ENCODE data around the gene CLDN15.
"Not testable (repeated sequence)": the region's sequence is repeated elsewhere in the genome, so short reads cannot be mapped to it uniquely, and the experiment has no call there.

CLDN15 gene

GRCh38 chr7:101265622-101266516 lies 28.3 kb upstream of the CLDN15 start:
- no peak overlapping the region for H3K27ac ChIP-seq (ENCODE audit: low read depth, low read length, severe bottlenecking)
- no peak overlapping the region for H3K4me3 ChIP-seq (ENCODE audit: extremely low read depth, insufficient read depth, low read length, poor library complexity, severe bottlenecking)
- no peaks in the 10 kb centered on the region for H3K9me3 ChIP-seq (ENCODE audit: control insufficient read depth, low read length)
- WGBS, 2 experiments (ENCODE audit: insufficient coverage in 2 of 2): 88 to 92% methylated on average over 15 of the region's 17 CpGs
- H3K4me1 ChIP-seq (ENCODE audit: control insufficient read depth, insufficient read depth, low read length, poor library complexity, severe bottlenecking): no peaks in the 10 kb centered on the region
- no peaks in the 10 kb centered on the region for H3K36me3 ChIP-seq (ENCODE audit: control insufficient read depth, insufficient read depth, low read length)

- H3K9me3 ChIP-seq (ENCODE audit: control insufficient read depth, low read length); H3K4me1 ChIP-seq (ENCODE audit: control insufficient read depth, insufficient read depth, low read length, poor library complexity, severe bottlenecking); H3K36me3 ChIP-seq (ENCODE audit: control insufficient read depth, insufficient read depth, low read length); H3K27ac ChIP-seq (ENCODE audit: low read depth, low read length, severe bottlenecking); H3K4me3 ChIP-seq (ENCODE audit: extremely low read depth, insufficient read depth, low read length, poor library complexity, severe bottlenecking): not testable (repeated sequence)
- WGBS, 2 experiments (ENCODE audit: insufficient coverage in 2 of 2): 77 to 100% methylated on average over 1 to 4 of the region's 6 CpGs
These were observed 26.6 kb upstream of the CLDN15 start for GRCh38 chr7:101264102-101264706.

GRCh38 chr7:101258243-101258731 lies 20.7 kb upstream of the CLDN15 start:
- WGBS, 2 experiments (ENCODE audit: insufficient coverage in 2 of 2): 88 to 91% methylated on average over 5 of the region's 7 CpGs
- Histone ChIP-seq H3K36me3 (ENCODE audit: control insufficient read depth, insufficient read depth, low read length) (no peaks in the 10 kb centered on the region), H3K4me3 (ENCODE audit: extremely low read depth, insufficient read depth, low read length, poor library complexity, severe bottlenecking) (no peak overlapping the region)

GRCh38 chr7:101255796-101256195 lies 18.2 kb upstream of the CLDN15 start:
- H3K36me3 ChIP-seq (ENCODE audit: control insufficient read depth, insufficient read depth, low read length): peaks cover 4% of the 10 kb centered on the region
- no peak overlapping the region for H3K27ac ChIP-seq (ENCODE audit: low read depth, low read length, severe bottlenecking)
- H3K4me1 ChIP-seq (ENCODE audit: control insufficient read depth, insufficient read depth, low read length, poor library complexity, severe bottlenecking): no peaks in the 10 kb centered on the region
- H3K9me3 ChIP-seq (ENCODE audit: control insufficient read depth, low read length): no peaks in the 10 kb centered on the region
- no peak overlapping the region for H3K4me3 ChIP-seq (ENCODE audit: extremely low read depth, insufficient read depth, low read length, poor library complexity, severe bottlenecking)
- WGBS, 2 experiments (ENCODE audit: insufficient coverage in 2 of 2): 71% methylated on average over 1 of the region's 4 CpGs; no CpG with 5 or more reads in 1 of the 2 experiments

More at GRCh38 chr7:101258243-101258731, 20.7 kb upstream of the CLDN15 start:
- H3K27ac ChIP-seq (ENCODE audit: low read depth, low read length, severe bottlenecking): no peak overlapping the region
- H3K9me3 ChIP-seq (ENCODE audit: control insufficient read depth, low read length): no peaks in the 10 kb centered on the region
- H3K4me1 ChIP-seq (ENCODE audit: control insufficient read depth, insufficient read depth, low read length, poor library complexity, severe bottlenecking): no peaks in the 10 kb centered on the region

- H3K9me3 ChIP-seq (ENCODE audit: control insufficient read depth, low read length); H3K4me1 ChIP-seq (ENCODE audit: control insufficient read depth, insufficient read depth, low read length, poor library complexity, severe bottlenecking); H3K4me3 ChIP-seq (ENCODE audit: extremely low read depth, insufficient read depth, low read length, poor library complexity, severe bottlenecking); H3K27ac ChIP-seq (ENCODE audit: low read depth, low read length, severe bottlenecking): not testable (repeated sequence)
- peaks cover 25% of the 10 kb centered on the region for H3K36me3 ChIP-seq (ENCODE audit: control insufficient read depth, insufficient read depth, low read length)
- 97 to 98% methylated on average over 3 to 4 of the region's 5 CpGs for WGBS, 2 experiments (ENCODE audit: insufficient coverage in 2 of 2)
These were observed 15.6 kb upstream of the CLDN15 start for GRCh38 chr7:101253199-101253598.

GRCh38 chr7:101251871-101252659 lies 14.5 kb upstream of the CLDN15 start:
- Histone ChIP-seq H3K9me3 (ENCODE audit: control insufficient read depth, low read length) (no peaks in the 10 kb centered on the region), H3K4me1 (ENCODE audit: control insufficient read depth, insufficient read depth, low read length, poor library complexity, severe bottlenecking) (no peaks in the 10 kb centered on the region), H3K36me3 (ENCODE audit: control insufficient read depth, insufficient read depth, low read length) (peaks cover 28% of the 10 kb centered on the region), H3K4me3 (ENCODE audit: extremely low read depth, insufficient read depth, low read length, poor library complexity, severe bottlenecking) (peak overlapping the region; percentile 79), H3K27ac (ENCODE audit: low read depth, low read length, severe bottlenecking) (peak overlapping the region; percentile 65)
- WGBS, 2 experiments (ENCODE audit: insufficient coverage in 2 of 2): 0 to 3% methylated on average over 46 to 51 of the region's 55 CpGs

GRCh38 chr7:101250324-101250723 lies 12.7 kb upstream of the CLDN15 start:
- Histone ChIP-seq H3K27ac (ENCODE audit: low read depth, low read length, severe bottlenecking) (no peak overlapping the region), H3K4me3 (ENCODE audit: extremely low read depth, insufficient read depth, low read length, poor library complexity, severe bottlenecking) (no peak overlapping the region), H3K9me3 (ENCODE audit: control insufficient read depth, low read length) (no peaks in the 10 kb centered on the region), H3K36me3 (ENCODE audit: control insufficient read depth, insufficient read depth, low read length) (peaks cover 35% of the 10 kb centered on the region), H3K4me1 (ENCODE audit: control insufficient read depth, insufficient read depth, low read length, poor library complexity, severe bottlenecking) (no peaks in the 10 kb centered on the region)
- WGBS, 2 experiments (ENCODE audit: insufficient coverage in 2 of 2): 98 to 100% methylated on average over 3 of the region's 3 CpGs

- Histone ChIP-seq H3K4me1 (ENCODE audit: control insufficient read depth, insufficient read depth, low read length, poor library complexity, severe bottlenecking) (peaks cover 5% of the 10 kb centered on the region), H3K4me3 (ENCODE audit: extremely low read depth, insufficient read depth, low read length, poor library complexity, severe bottlenecking) (no peak overlapping the region), H3K36me3 (ENCODE audit: control insufficient read depth, insufficient read depth, low read length) (peaks cover 35% of the 10 kb centered on the region), H3K9me3 (ENCODE audit: control insufficient read depth, low read length) (no peaks in the 10 kb centered on the region), H3K27ac (ENCODE audit: low read depth, low read length, severe bottlenecking) (no peak overlapping the region)
- 86 to 88% methylated on average over 4 to 5 of the region's 5 CpGs for WGBS, 2 experiments (ENCODE audit: insufficient coverage in 2 of 2)
These were observed 10.7 kb upstream of the CLDN15 start for GRCh38 chr7:101248276-101248675.

GRCh38 chr7:101245147-101245668 lies 7.6 kb upstream of the CLDN15 start:
- Histone ChIP-seq H3K4me1 (ENCODE audit: control insufficient read depth, insufficient read depth, low read length, poor library complexity, severe bottlenecking) (peaks cover 7% of the 10 kb centered on the region), H3K4me3 (ENCODE audit: extremely low read depth, insufficient read depth, low read length, poor library complexity, severe bottlenecking) (peak overlapping the region; percentile 95), H3K36me3 (ENCODE audit: control insufficient read depth, insufficient read depth, low read length) (peaks cover 46% of the 10 kb centered on the region), H3K9me3 (ENCODE audit: control insufficient read depth, low read length) (no peaks in the 10 kb centered on the region), H3K27ac (ENCODE audit: low read depth, low read length, severe bottlenecking) (no peak overlapping the region)
- 54 to 55% methylated on average over 32 of the region's 32 CpGs for WGBS, 2 experiments (ENCODE audit: insufficient coverage in 2 of 2)

GRCh38 chr7:101244375-101245146 lies 7.0 kb upstream of the CLDN15 start, which contains the start of gene FIS1:
Gene FIS1 (minus strand): TSS chr7:101245081. CDS start chr7:101245004, 77 bp downstream.
- Histone ChIP-seq H3K9me3 (ENCODE audit: control insufficient read depth, low read length) (no peaks in the 10 kb centered on the region), H3K36me3 (ENCODE audit: control insufficient read depth, insufficient read depth, low read length) (peaks cover 46% of the 10 kb centered on the region), H3K27ac (ENCODE audit: low read depth, low read length, severe bottlenecking) (peak within 1 kb of the TSS; percentile 80), H3K4me3 (ENCODE audit: extremely low read depth, insufficient read depth, low read length, poor library complexity, severe bottlenecking) (peak within 1 kb of the TSS; percentile 95), H3K4me1 (ENCODE audit: control insufficient read depth, insufficient read depth, low read length, poor library complexity, severe bottlenecking) (peaks cover 12% of the 10 kb centered on the region)
- WGBS, 2 experiments (ENCODE audit: insufficient coverage in 2 of 2): 0 to 1% methylated on average over 38 to 43 of the region's 45 CpGs
